HUES48 (cell line): ENCODE data around the gene PTRH2.
"Not testable (repeated sequence)": the region's sequence is repeated elsewhere in the genome, so short reads cannot be mapped to it uniquely, and the experiment has no call there.

Experiments
- H3K27ac ChIP-seq: one replicate; pipeline ENCODE4 v1.7.0; 2013; ENCODE audit warnings: low read depth, low read length, inconsistent platforms
- H3K27me3 ChIP-seq: 2 replicates; pipeline ENCODE4 v1.6.1; 2013; ENCODE audit warnings: mild to moderate bottlenecking, low read length; ENCODE audit not compliant: control insufficient read depth, insufficient read depth
- H3K36me3 ChIP-seq: 2 replicates; pipeline ENCODE4 v1.6.1; 2013; ENCODE audit warnings: low read length; ENCODE audit not compliant: control insufficient read depth, insufficient read depth
- H3K4me1 ChIP-seq: 2 replicates; pipeline ENCODE4 v1.6.1; 2013; ENCODE audit warnings: mild to moderate bottlenecking, low read length; ENCODE audit not compliant: control insufficient read depth, insufficient read depth
- H3K4me3 ChIP-seq: 2 replicates; pipeline ENCODE4 v1.5.1; 2013; ENCODE audit warnings: mild to moderate bottlenecking, low read depth, low read length
- H3K9ac ChIP-seq: 2 replicates; pipeline ENCODE4 v1.6.1; 2013; ENCODE audit warnings: mild to moderate bottlenecking, low read depth, low read length, moderate library complexity
- H3K9me3 ChIP-seq: 2 replicates; pipeline ENCODE4 v1.6.1; 2013; ENCODE audit warnings: low read length; ENCODE audit not compliant: control insufficient read depth, insufficient read depth

PTRH2 gene

GRCh38 chr17:59671386-59671785 lies 35.8 kb downstream of the PTRH2 start:
- Histone ChIP-seq H3K9me3 (no peaks in the 10 kb centered on the region), H3K36me3 (peaks cover 100% of the 10 kb centered on the region), H3K27me3 (no peaks in the 10 kb centered on the region), H3K27ac (no peak overlapping the region), H3K9ac (no peak overlapping the region), H3K4me3 (no peak overlapping the region), H3K4me1 (no peaks in the 10 kb centered on the region)

- H3K4me3 ChIP-seq: no peak overlapping the region
- no peak overlapping the region for H3K27ac ChIP-seq
- H3K4me1 ChIP-seq: no peaks in the 10 kb centered on the region
- H3K9ac ChIP-seq: no peak overlapping the region
- peaks cover 100% of the 10 kb centered on the region for H3K36me3 ChIP-seq
- no peaks in the 10 kb centered on the region for H3K27me3 ChIP-seq
- no peaks in the 10 kb centered on the region for H3K9me3 ChIP-seq
These were observed 37.3 kb downstream of the PTRH2 start for GRCh38 chr17:59669944-59670343.

DNA sequence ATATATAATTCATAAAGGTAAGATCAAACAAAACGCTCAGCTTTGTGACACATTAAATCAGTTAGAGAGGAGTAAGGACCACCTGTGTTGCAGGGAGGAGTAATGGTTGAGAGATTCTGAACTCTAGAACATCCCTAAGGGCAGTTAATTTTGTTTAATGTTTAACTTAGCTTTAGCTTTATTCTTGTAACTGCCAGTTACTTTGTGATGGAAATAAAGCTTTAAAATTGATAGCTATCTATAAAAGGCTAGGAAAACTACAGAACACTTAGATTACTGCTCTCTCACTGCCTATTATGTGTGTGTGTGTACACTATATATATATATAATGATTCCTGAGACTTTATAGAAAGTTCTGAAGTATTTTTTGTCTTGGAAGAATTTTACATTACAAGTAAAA lies 37.8 kb downstream of the PTRH2 start:
- H3K4me1 ChIP-seq: no peaks in the 10 kb centered on the region
- no peak overlapping the region for H3K4me3 ChIP-seq
- no peaks in the 10 kb centered on the region for H3K27me3 ChIP-seq
- no peak overlapping the region for H3K27ac ChIP-seq
- H3K36me3 ChIP-seq: peaks cover 100% of the 10 kb centered on the region
- no peaks in the 10 kb centered on the region for H3K9me3 ChIP-seq
- H3K9ac ChIP-seq: no peak overlapping the region

- H3K4me1 ChIP-seq: no peaks in the 10 kb centered on the region
- H3K36me3 ChIP-seq: peaks cover 100% of the 10 kb centered on the region
- no peaks in the 10 kb centered on the region for H3K9me3 ChIP-seq
- no peak overlapping the region for H3K27ac ChIP-seq
- no peaks in the 10 kb centered on the region for H3K27me3 ChIP-seq
- H3K9ac ChIP-seq: no peak overlapping the region
- no peak overlapping the region for H3K4me3 ChIP-seq
These were observed 38.4 kb downstream of the PTRH2 start for GRCh38 chr17:59668816-59669215.

DNA sequence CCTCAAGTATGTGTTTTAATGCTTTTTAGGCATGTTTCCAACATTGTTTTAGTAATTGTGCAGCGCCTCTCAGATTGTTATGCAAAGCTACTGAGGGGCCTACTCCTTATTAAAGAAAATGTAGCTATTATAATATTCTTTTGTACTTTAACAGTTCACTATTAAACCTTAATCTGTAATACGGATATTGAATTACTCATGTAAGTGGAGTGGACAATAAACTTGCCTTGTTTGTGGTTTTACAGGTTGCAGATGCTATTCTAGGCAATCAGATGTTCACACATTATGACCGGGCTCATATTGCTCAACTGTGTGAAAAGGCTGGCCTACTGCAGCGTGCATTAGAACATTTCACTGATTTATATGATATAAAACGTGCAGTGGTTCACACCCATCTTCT lies 41.0 kb downstream of the PTRH2 start:
- H3K27me3 ChIP-seq: no peaks in the 10 kb centered on the region
- peaks cover 99% of the 10 kb centered on the region for H3K36me3 ChIP-seq
- H3K4me3 ChIP-seq: no peak overlapping the region
- no peaks in the 10 kb centered on the region for H3K9me3 ChIP-seq
- H3K27ac ChIP-seq: no peak overlapping the region
- H3K9ac ChIP-seq: no peak overlapping the region
- no peaks in the 10 kb centered on the region for H3K4me1 ChIP-seq

GRCh38 chr17:59656624-59657023 lies 50.6 kb downstream of the PTRH2 start:
- not testable (repeated sequence) for H3K27ac ChIP-seq, H3K4me1 ChIP-seq, H3K9me3 ChIP-seq, H3K27me3 ChIP-seq, H3K4me3 ChIP-seq, H3K9ac ChIP-seq
- peaks cover 90% of the 10 kb centered on the region for H3K36me3 ChIP-seq

DNA sequence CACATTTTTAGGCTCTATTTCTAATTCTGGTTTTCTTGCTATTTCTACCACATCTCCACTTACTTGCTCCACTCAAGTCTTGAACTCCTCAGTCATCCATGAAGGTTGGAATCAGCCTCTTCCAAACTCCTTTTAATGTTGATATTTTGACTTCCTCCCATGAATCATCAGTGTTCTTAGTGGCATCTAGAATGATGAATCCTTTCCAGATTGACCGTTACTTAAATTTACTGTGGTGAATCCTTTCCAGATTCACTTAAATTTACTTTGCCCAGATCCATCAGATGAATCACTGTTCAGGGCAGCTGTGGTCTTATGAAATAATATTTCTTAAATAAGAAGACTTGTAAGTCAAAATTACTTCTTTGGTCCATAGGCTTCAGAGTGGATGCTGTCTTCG lies 55.1 kb downstream of the PTRH2 start:
- Histone ChIP-seq H3K36me3 (peaks cover 91% of the 10 kb centered on the region), H3K27me3 (no peaks in the 10 kb centered on the region), H3K4me3 (no peak overlapping the region), H3K27ac (no peak overlapping the region), H3K4me1 (no peaks in the 10 kb centered on the region), H3K9me3 (no peaks in the 10 kb centered on the region), H3K9ac (no peak overlapping the region)

DNA sequence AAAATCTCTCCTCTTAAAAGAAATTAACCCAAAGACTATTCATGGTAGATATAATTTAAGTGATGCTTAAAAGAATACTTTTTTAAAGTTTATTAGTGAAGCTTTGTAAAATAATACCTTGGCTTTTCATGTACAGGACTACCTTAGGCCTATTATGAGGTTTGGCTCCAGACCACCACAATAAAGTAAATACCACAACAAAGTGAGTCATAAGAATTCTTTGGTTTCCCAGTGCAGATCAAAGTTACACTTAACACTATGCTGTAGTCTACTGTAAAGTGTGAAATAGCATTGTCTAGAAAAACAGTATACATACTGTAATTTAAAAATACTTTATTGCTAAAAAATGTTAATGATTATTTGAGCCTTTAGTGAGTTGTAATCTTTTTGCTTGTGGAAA lies 55.9 kb downstream of the PTRH2 start:
- no peaks in the 10 kb centered on the region for H3K27me3 ChIP-seq
- no peak overlapping the region for H3K4me3 ChIP-seq
- H3K36me3 ChIP-seq: peaks cover 91% of the 10 kb centered on the region
- H3K9me3 ChIP-seq: no peaks in the 10 kb centered on the region
- no peaks in the 10 kb centered on the region for H3K4me1 ChIP-seq
- H3K9ac ChIP-seq: no peak overlapping the region
- no peak overlapping the region for H3K27ac ChIP-seq

GRCh38 chr17:59650642-59651041 lies 56.6 kb downstream of the PTRH2 start:
- Histone ChIP-seq H3K9ac (no peak overlapping the region), H3K27me3 (no peaks in the 10 kb centered on the region), H3K36me3 (peaks cover 91% of the 10 kb centered on the region), H3K27ac (no peak overlapping the region), H3K4me3 (no peak overlapping the region), H3K9me3 (no peaks in the 10 kb centered on the region), H3K4me1 (no peaks in the 10 kb centered on the region)

- H3K4me3 ChIP-seq: no peak overlapping the region
These were observed 57.3 kb downstream of the PTRH2 start for GRCh38 chr17:59649886-59650285.

More at GRCh38 chr17:59649886-59650285, 57.3 kb downstream of the PTRH2 start:
- H3K27me3 ChIP-seq: no peaks in the 10 kb centered on the region
- H3K9ac ChIP-seq: no peak overlapping the region
- H3K36me3 ChIP-seq: peaks cover 91% of the 10 kb centered on the region
- H3K27ac ChIP-seq: no peak overlapping the region
- no peaks in the 10 kb centered on the region for H3K9me3 ChIP-seq
- no peaks in the 10 kb centered on the region for H3K4me1 ChIP-seq
